HepG2 (cell line): ENCODE data around the gene TRNP1. TPM values are rescaled to one million over a fixed set of nuclear protein-coding genes. Genes with fewer than 3 reads are reported as not detected.

Source experiments
- ATAC-seq: fragments of 200-7000 bp; cut with Tn5 transposase; 3 replicates; pipeline ENCODE4 v1.9.1; 2020; ENCODE audit warnings: mild to moderate bottlenecking, moderate library complexity
- BruUV-seq: library from RNA; stranded (reverse); fragments of 400-500 nt; replicated peaks from 2 replicates; lab custom pipeline; 2021; lab: Mats Ljungman, UMichigan
- CTCF ChIA-PET: fragments of 300-600 bp; formaldehyde crosslinking; extraction: SDS; loops from one replicate; lab custom pipeline; 2021; ENCODE audit warnings: low total read pairs, inconsistent platforms, low intra/inter-chr PET ratio; lab: Yijun Ruan, JAX
- POLR2A ChIA-PET: fragments of 350-600 bp; sonication (Branson Sonifier 250); formaldehyde crosslinking; loops from one replicate; lab custom pipeline; 2020; ENCODE audit warnings: antibody characterized with exemption, inconsistent platforms; lab: Yijun Ruan, JAX
- DNase-seq: peaks from one replicate; pipeline ENCODE4 v3.0.0-alpha.2; 2015; ENCODE audit warnings: low spot score
- FAIRE-seq: peaks from 3 replicates; lab custom pipeline; 2011; peaks lifted over from hg19 to GRCh38; lab: Jason Lieb, UNC
- H2AFZ ChIP-seq: one replicate; pipeline ENCODE4 v1.6.1; 2011; ENCODE audit warnings: low read length, inconsistent platforms
- H3K27ac ChIP-seq: fragments of 300-600 bp; 3 replicates; pipeline ENCODE4 v1.8.0; 2011; ENCODE audit warnings: mixed run types, mild to moderate bottlenecking, mixed read lengths, low read length, inconsistent platforms; ENCODE audit not compliant: insufficient read depth; ENCODE audit errors: extremely low read length
- H3K27me3 ChIP-seq, 2 experiments: fragments of 200-600 bp in 1 of 2; 2 replicates in 1 of 2; 3 replicates in 1 of 2; pipeline versions ENCODE4 v1.6.0 to v1.8.0; 2011; ENCODE audit warnings: low read length in 2 of 2, mild to moderate bottlenecking in 2 of 2, moderate library complexity in 2 of 2, inconsistent platforms in 1 of 2; ENCODE audit not compliant: insufficient read depth in 2 of 2, control insufficient read depth in 1 of 2
- H3K36me3 ChIP-seq, 2 experiments: fragments of 200-600 bp in 1 of 2; replicated peaks in 1 of 2; 2 replicates in 1 of 2; 3 replicates in 1 of 2; pipeline versions ENCODE4 v1.5.1 to v1.8.0; 2011; ENCODE audit warnings: low read length in 2 of 2, inconsistent platforms in 1 of 2; ENCODE audit not compliant: insufficient read depth in 2 of 2, control insufficient read depth in 1 of 2
- H3K4me1 ChIP-seq: 2 replicates; pipeline ENCODE4 v1.5.1; 2012; ENCODE audit warnings: low read length, inconsistent platforms; ENCODE audit not compliant: insufficient read depth
- H3K4me2 ChIP-seq: 2 replicates; pipeline ENCODE4 v1.6.0; 2011; ENCODE audit warnings: low read depth, low read length, inconsistent platforms
- H3K4me3 ChIP-seq, 3 experiments: fragments of 200-600 bp in 1 of 3; sonication (generic), shearing (Covaris generic) in 1 of 3; replicated peaks in 1 of 3; 2 replicates each; pipeline ENCODE4 v1.5.1; 2011 to 2016; ENCODE audit warnings: low read length in 3 of 3, inconsistent platforms in 2 of 3, low read depth in 2 of 3, mild to moderate bottlenecking in 2 of 3, control low read depth in 1 of 3, mixed read lengths in 1 of 3; ENCODE audit not compliant: insufficient read depth in 1 of 3
- H3K79me2 ChIP-seq: one replicate; pipeline ENCODE4 v1.6.1; 2011; ENCODE audit warnings: low read length, inconsistent platforms; ENCODE audit not compliant: insufficient read depth
- H3K9ac ChIP-seq: 2 replicates; pipeline ENCODE4 v1.6.0; 2011; ENCODE audit warnings: mild to moderate bottlenecking, low read depth, low read length, inconsistent platforms; ENCODE audit not compliant: insufficient read depth
- H3K9me3 ChIP-seq: 2 replicates; pipeline ENCODE4 v1.5.1; 2012; ENCODE audit warnings: mild to moderate bottlenecking, low read length
- H4K20me1 ChIP-seq: 2 replicates; pipeline ENCODE4 v1.6.0; 2011; ENCODE audit warnings: inconsistent platforms, mild to moderate bottlenecking, low read length, moderate library complexity; ENCODE audit not compliant: insufficient read depth
- CREB3 ChIP-seq: sonication (generic); formaldehyde crosslinking; IDR thresholded peaks from 2 replicates; pipeline ENCODE4 v1.5.0; 2020; ENCODE audit warnings: missing genetic modification reagents
- HNRNPL ChIP-seq: fragments of 200-400 bp; formaldehyde crosslinking; IDR thresholded peaks from 2 replicates; pipeline ENCODE4 v1.6.1; 2017; ENCODE audit warnings: mild to moderate bottlenecking, low read depth, low read length
- KDM1A ChIP-seq: IDR thresholded peaks from 2 replicates; pipeline ENCODE4 v1.6.1; 2016; ENCODE audit warnings: missing compliant biosample characterization
- KDM5B ChIP-seq: sonication (generic); formaldehyde crosslinking; IDR thresholded peaks from 2 replicates; pipeline ENCODE4 v1.4.0; 2020; ENCODE audit warnings: missing genetic modification reagents, mild to moderate bottlenecking, borderline replicate concordance
- ZMYM3 ChIP-seq: sonication (generic); formaldehyde crosslinking; IDR thresholded peaks from 2 replicates; pipeline ENCODE4 v1.5.1; 2020; ENCODE audit warnings: mild to moderate bottlenecking, missing genetic modification reagents
- ZNF430 ChIP-seq: sonication (generic); formaldehyde crosslinking; IDR thresholded peaks from 2 replicates; pipeline ENCODE4 v1.9.0; 2021; ENCODE audit warnings: mild to moderate bottlenecking, missing genetic modification reagents
- ZNF432 ChIP-seq: sonication (generic); formaldehyde crosslinking; IDR thresholded peaks from 2 replicates; pipeline ENCODE4 v1.5.0; 2020; ENCODE audit warnings: missing genetic modification reagents, mild to moderate bottlenecking, borderline replicate concordance
- ZNF629 ChIP-seq: sonication (generic); formaldehyde crosslinking; conservative IDR thresholded peaks from 2 replicates; pipeline ENCODE4 v1.5.0; 2020; ENCODE audit warnings: missing genetic modification reagents
- ZNF773 ChIP-seq: sonication (generic); formaldehyde crosslinking; IDR thresholded peaks from 2 replicates; pipeline ENCODE4 v1.4.0; 2020; ENCODE audit warnings: missing genetic modification reagents, borderline replicate concordance
- ZNF780A ChIP-seq: sonication (generic); formaldehyde crosslinking; IDR thresholded peaks from 2 replicates; pipeline ENCODE4 v1.8.0; 2022; ENCODE audit warnings: mild to moderate bottlenecking, missing genetic modification reagents, moderate library complexity
- ZSCAN22 ChIP-seq: sonication (generic); formaldehyde crosslinking; IDR thresholded peaks from 2 replicates; pipeline ENCODE4 v1.4.0; 2020; ENCODE audit warnings: mild to moderate bottlenecking, missing genetic modification reagents
- ZSCAN29 ChIP-seq: sonication (generic); formaldehyde crosslinking; conservative IDR thresholded peaks from 2 replicates; pipeline ENCODE4 v1.4.0; 2020; ENCODE audit warnings: mild to moderate bottlenecking, missing genetic modification reagents
- WGBS: methylation state at CpG from one replicate; pipeline ENCODE4 v1.1.6; 2017; ENCODE audit warnings: low lambda C conversion rate; 5-methylcytosine and 5-hydroxymethylcytosine counted together
- in situ Hi-C: cut with HindIII; loops from 2 replicates; pipeline ENCODE4 v1.10.0; 2017; ENCODE audit warnings: low pct_unique_long_range_greater_than_20kb; ENCODE audit not compliant: extremely low pct_ligation_motif_present
- intact Hi-C: fragments of 100-400 bp; cut with micrococcal nuclease; formaldehyde crosslinking; loops from one replicate; pipeline ENCODE4 v1.10.0; 2022; ENCODE audit not compliant: unreplicated experiment
- polyA plus RNA-seq, 8 experiments: library from polyadenylated mRNA; depleted of rRNA in 3 of 8; stranded (reverse) in 7 of 8; unstranded in 1 of 8; fragments of >200 nt; fragmentation: Illumina TruSeq in 4 of 8; extraction: Trizol in 4 of 8; gene quantifications; 2 replicates each; pipeline versions ENCODE4 v1.2.1 to v1.2.3, GENCODE V29; 2011 to 2016; ENCODE audit warnings: low read depth in 4 of 8, missing spikeins in 1 of 8, mixed read lengths in 1 of 8; ENCODE audit not compliant: insufficient read depth in 1 of 8
- total RNA-seq, 5 experiments: library from RNA; depleted of rRNA; stranded (reverse); fragments of >200 nt; fragmentation: Illumina TruSeq; extraction: Trizol; gene quantifications; 2 replicates each; pipeline ENCODE4 v1.2.3, GENCODE V29; 2016; ENCODE audit warnings: low read depth in 1 of 5
- TF ChIP-seq, protein P1 (sequence below): sonication (generic); formaldehyde crosslinking; IDR thresholded peaks from 2 replicates; pipeline ENCODE4 v1.9.0; 2021; ENCODE audit warnings: missing genetic modification reagents, mild to moderate bottlenecking, borderline replicate concordance

The TRNP1 gene
- total and polyA plus RNA-seq, 2 of the 13 experiments (the other 11 are each of a cell fraction or from before 2014, with no cell fraction given): 42.0 to 158 TPM

DNA sequence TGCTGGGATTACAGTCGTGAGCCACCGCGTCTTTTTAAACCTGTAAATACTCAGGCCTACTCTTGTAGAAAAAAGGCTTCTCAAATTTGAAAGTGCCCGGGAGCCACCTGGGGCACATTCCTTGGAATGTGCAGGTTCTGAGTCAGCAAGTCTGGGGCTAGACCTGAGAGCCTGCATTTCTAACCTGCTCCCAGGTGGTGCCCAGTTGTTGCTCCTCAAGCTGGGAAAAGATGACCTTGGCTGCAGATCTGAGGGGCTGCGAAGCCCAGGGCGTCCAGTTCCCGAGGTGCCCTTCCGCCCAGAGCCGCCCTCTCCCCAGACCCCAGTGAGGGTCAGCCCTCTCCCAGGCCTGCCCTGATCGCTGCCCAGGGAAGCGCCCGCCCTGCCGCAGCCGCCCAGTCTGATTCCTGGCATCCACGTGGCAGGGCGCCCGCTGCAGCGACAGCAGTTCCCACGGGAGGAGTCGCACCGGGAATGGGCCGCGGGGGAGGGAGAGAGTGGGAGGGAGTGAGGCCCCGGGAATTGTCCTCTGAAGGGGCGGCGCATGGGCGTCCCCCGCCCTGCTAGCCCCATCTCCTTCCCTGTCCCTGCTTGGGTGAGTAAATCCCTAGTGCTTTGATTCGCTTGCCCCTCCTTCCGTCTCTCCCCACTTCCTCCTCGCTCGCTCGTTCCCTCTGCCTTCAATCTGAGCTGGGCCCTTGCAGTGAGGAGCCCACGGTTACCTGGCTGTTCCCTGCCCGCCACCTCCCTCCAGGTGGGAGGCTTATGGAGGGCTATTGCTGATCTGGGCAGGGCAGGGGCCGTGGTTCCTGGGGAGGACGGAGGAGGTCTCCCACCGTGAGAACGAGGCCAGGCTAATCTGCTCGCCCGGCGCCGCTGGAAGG, 38.0 kb downstream of the TRNP1 start:
- Histone ChIP-seq H3K9me3 (no peaks in the 10 kb centered on the region), H3K9ac (no peak overlapping the region), H3K4me1 (peaks cover 28% of the 10 kb centered on the region), H3K79me2 (no peaks in the 10 kb centered on the region), H3K27me3 (peaks cover 0 to 18% of the 10 kb centered on the region in 2 experiments; a peak in 3 of 5 replicates), H3K4me3 (no peak overlapping the region), H3K27ac (no peak overlapping the region), H3K4me2 (no peak overlapping the region), H4K20me1 (no peaks in the 10 kb centered on the region), H3K36me3 (no peaks in the 10 kb centered on the region), H2AFZ (no peak overlapping the region)
- in situ Hi-C loops (no loop called here), intact Hi-C loops (no loop called here)
- no peak for DNase-seq
- CTCF ChIA-PET: no interaction called here
- POLR2A ChIA-PET: no interaction called here
- WGBS: 68% methylated on average over 38 of the region's 43 CpGs
- no peak for ATAC-seq
- no peak for TF ChIP-seq CREB3
- no peak for TF ChIP-seq ZNF432 (CRISPR knock-in tag)
- TF ChIP-seq HNRNPL: peak; percentile 62; the same call in 1 of the 2 replicates
- TF ChIP-seq ZSCAN29 (CRISPR knock-in tag): no peak
- FAIRE-seq: no peak
- no TSS peak for BruUV-seq

DNA sequence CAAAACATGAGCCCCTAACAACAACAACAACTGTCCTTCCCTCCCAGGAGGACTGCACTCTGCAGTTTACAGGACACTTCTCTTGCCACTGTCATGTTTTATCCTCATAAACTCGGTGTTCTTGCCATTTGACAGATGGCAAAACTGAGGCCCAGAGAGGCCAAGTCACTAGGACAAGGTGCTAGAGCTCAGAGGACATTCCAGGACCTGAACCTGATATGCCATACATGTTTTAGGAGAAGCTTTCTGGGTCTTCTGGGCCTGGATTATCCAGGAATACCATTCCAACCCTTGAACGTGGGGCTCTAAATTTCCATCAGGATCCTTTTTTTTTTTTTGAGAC, 38.6 kb downstream of the TRNP1 start:
- no peaks in the 10 kb centered on the region for H3K79me2 ChIP-seq
- H3K4me2 ChIP-seq: no peak overlapping the region
- no TSS peak for BruUV-seq
- no peak overlapping the region for H3K27ac ChIP-seq
- peaks cover 23% of the 10 kb centered on the region for H3K4me1 ChIP-seq
- FAIRE-seq: no peak
- H4K20me1 ChIP-seq: no peaks in the 10 kb centered on the region
- no peak for ATAC-seq
- 24% methylated on average over 2 of the region's 2 CpGs for WGBS
- CTCF ChIA-PET: no interaction called here
- in situ Hi-C loops: no loop called here
- no peaks in the 10 kb centered on the region for H3K36me3 ChIP-seq
- no peak for DNase-seq
- no peak for TF ChIP-seq KDM5B (CRISPR knock-in tag)
- TF ChIP-seq, protein P1, sequence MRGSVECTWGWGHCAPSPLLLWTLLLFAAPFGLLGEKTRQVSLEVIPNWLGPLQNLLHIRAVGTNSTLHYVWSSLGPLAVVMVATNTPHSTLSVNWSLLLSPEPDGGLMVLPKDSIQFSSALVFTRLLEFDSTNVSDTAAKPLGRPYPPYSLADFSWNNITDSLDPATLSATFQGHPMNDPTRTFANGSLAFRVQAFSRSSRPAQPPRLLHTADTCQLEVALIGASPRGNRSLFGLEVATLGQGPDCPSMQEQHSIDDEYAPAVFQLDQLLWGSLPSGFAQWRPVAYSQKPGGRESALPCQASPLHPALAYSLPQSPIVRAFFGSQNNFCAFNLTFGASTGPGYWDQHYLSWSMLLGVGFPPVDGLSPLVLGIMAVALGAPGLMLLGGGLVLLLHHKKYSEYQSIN (CRISPR knock-in tag): no peak
- no peak for TF ChIP-seq ZNF430 (CRISPR knock-in tag)
- TF ChIP-seq ZMYM3 (CRISPR knock-in tag): peak; percentile 66
- no peak for TF ChIP-seq ZNF773 (CRISPR knock-in tag)
- TF ChIP-seq ZNF780A (CRISPR knock-in tag): no peak
- TF ChIP-seq ZSCAN22 (CRISPR knock-in tag): no peak
- peak; percentile 76; the same call in 1 of the 2 replicates for TF ChIP-seq KDM1A (CRISPR knock-in tag)
- peak; percentile 92 for TF ChIP-seq ZNF629 (CRISPR knock-in tag)
- no peak overlapping the region for H3K4me3 ChIP-seq
- no peak overlapping the region for H2AFZ ChIP-seq
- no peak overlapping the region for H3K9ac ChIP-seq
- POLR2A ChIA-PET: no interaction called here
- no peaks in the 10 kb centered on the region for H3K9me3 ChIP-seq
- peaks cover 0 to 18% of the 10 kb centered on the region in 2 experiments; a peak in 3 of 5 replicates for H3K27me3 ChIP-seq
- intact Hi-C loops: no loop called here
